Peyer's patch (tissue), 4 donors: ENCODE data around the gene BHLHE40. TPM values are rescaled to one million over a fixed set of nuclear protein-coding genes. Genes with fewer than 3 reads are reported as not detected.

Experiments
- DNase-seq, 3 donors: peaks; one replicate each; pipeline ENCODE4 v3.0.0-alpha.2; 2017 to 2019
- H3K27ac ChIP-seq, 4 donors: fragments of 200-600 bp; sonication (generic); one replicate each; pipeline ENCODE4 v1.5.1; 2016 to 2019
- H3K27me3 ChIP-seq, 2 donors: fragments of 200-600 bp; sonication (generic); one replicate each; pipeline ENCODE4 v1.5.1; 2019
- H3K36me3 ChIP-seq, 3 donors: fragments of 200-600 bp; sonication (generic); one replicate each; pipeline ENCODE4 v1.5.1; 2016 to 2019
- H3K4me1 ChIP-seq, 4 donors: fragments of 200-600 bp; sonication (generic); one replicate each; pipeline ENCODE4 v1.5.1; 2016 to 2019
- H3K4me3 ChIP-seq, 4 donors: fragments of 200-600 bp; sonication (generic); 1 replicate in 3 of 4; 2 replicates in 1 of 4; pipeline ENCODE4 v1.5.1; 2016 to 2019; ENCODE audit warnings: mild to moderate bottlenecking in 1 of 4
- H3K9me3 ChIP-seq, 4 donors: fragments of 200-600 bp; sonication (generic); one replicate each; pipeline ENCODE4 v1.5.1; 2016 to 2019; ENCODE audit warnings: mild to moderate bottlenecking in 1 of 4
- CTCF ChIP-seq, 6 experiments: fragments of 450-650 bp in 4 of 6; fragments of 200-600 bp in 2 of 6; sonication (generic) in 1 of 6; IDR thresholded peaks; one replicate each; pipeline ENCODE4 v1.5.1; 2017 to 2019; ENCODE audit warnings: antibody characterized with exemption in 6 of 6, mild to moderate bottlenecking in 3 of 6, moderate library complexity in 1 of 6
- POLR2A ChIP-seq, 2 donors: fragments of 450-650 bp; IDR thresholded peaks; one replicate each; pipeline ENCODE4 v1.5.1; 2017; ENCODE audit warnings: antibody characterized with exemption in 2 of 2, mild to moderate bottlenecking in 2 of 2, moderate library complexity in 2 of 2
- total RNA-seq, 4 donors: library from RNA; depleted of rRNA; stranded (reverse); fragments of >200 nt; gene quantifications; one replicate each; pipeline ENCODE4 v1.1.0, GENCODE V29; 2016

BHLHE40 gene
- total RNA-seq, 4 donors from 2014 or later, result 20.3 to 78.4 (median 44.3) TPM

- H3K27ac ChIP-seq, result no peak overlapping the region
- no peak overlapping the region for H3K4me3 ChIP-seq
- no peak for TF ChIP-seq CTCF (IDR thresholded peaks at IDR 0.05)
- no peak for TF ChIP-seq POLR2A (IDR thresholded peaks at IDR 0.05)
- no peaks in the 10 kb centered on the region for H3K36me3 ChIP-seq
- no peak for DNase-seq
- H3K4me1 ChIP-seq, result no peaks in the 10 kb centered on the region
- no peaks in the 10 kb centered on the region for H3K9me3 ChIP-seq
- H3K27me3 ChIP-seq, result no peaks in the 10 kb centered on the region
These were observed 40.8 kb upstream of the BHLHE40 start for GRCh38 chr3:4938281-4938982.

- no peaks in the 10 kb centered on the region for H3K36me3 ChIP-seq
- no peak overlapping the region for H3K27ac ChIP-seq
- H3K27me3 ChIP-seq, result no peaks in the 10 kb centered on the region
- DNase-seq, result no peak
- H3K4me3 ChIP-seq, result no peak overlapping the region
- TF ChIP-seq POLR2A (IDR thresholded peaks at IDR 0.05) (no peak), CTCF (IDR thresholded peaks at IDR 0.05) (no peak)
- H3K4me1 ChIP-seq, result no peaks in the 10 kb centered on the region
- no peaks in the 10 kb centered on the region for H3K9me3 ChIP-seq
These were observed 40.0 kb upstream of the BHLHE40 start for GRCh38 chr3:4939276-4939675.

- Histone ChIP-seq H3K27me3 (no peaks in the 10 kb centered on the region), H3K27ac (no peak overlapping the region), H3K36me3 (no peaks in the 10 kb centered on the region), H3K9me3 (no peaks in the 10 kb centered on the region), H3K4me1 (no peaks in the 10 kb centered on the region), H3K4me3 (no peak overlapping the region)
- no peak for DNase-seq
- TF ChIP-seq POLR2A (IDR thresholded peaks at IDR 0.05), result no peak
- TF ChIP-seq CTCF (IDR thresholded peaks at IDR 0.05), result no peak
These were observed 38.3 kb upstream of the BHLHE40 start for GRCh38 chr3:4940985-4941384.

GRCh38 chr3:4943549-4943948 lies 35.7 kb upstream of the BHLHE40 start:
- Histone ChIP-seq H3K27me3 (no peaks in the 10 kb centered on the region), H3K9me3 (no peaks in the 10 kb centered on the region), H3K4me3 (no peak overlapping the region), H3K4me1 (no peaks in the 10 kb centered on the region), H3K27ac (no peak overlapping the region), H3K36me3 (no peaks in the 10 kb centered on the region)
- TF ChIP-seq CTCF (IDR thresholded peaks at IDR 0.05) (peak in 1 of 6 experiments; percentile 10), POLR2A (IDR thresholded peaks at IDR 0.05) (no peak)
- no peak for DNase-seq

GRCh38 chr3:4945324-4945723 lies 33.9 kb upstream of the BHLHE40 start:
- Histone ChIP-seq H3K27ac (no peak overlapping the region), H3K4me1 (no peaks in the 10 kb centered on the region), H3K4me3 (no peak overlapping the region), H3K27me3 (no peaks in the 10 kb centered on the region), H3K9me3 (no peaks in the 10 kb centered on the region), H3K36me3 (no peaks in the 10 kb centered on the region)
- DNase-seq, result no peak
- TF ChIP-seq POLR2A (IDR thresholded peaks at IDR 0.05) (no peak), CTCF (IDR thresholded peaks at IDR 0.05) (no peak)
